Measurements from ENCODE around the gene INO80B.
"Not testable (repeated sequence)": the region's sequence is repeated elsewhere in the genome, so short reads cannot be mapped to it uniquely, and the experiment has no call there.

The INO80B gene

GRCh38 chr2:74482801-74483674 is 28.2 kb downstream of the INO80B start, which contains the start of the genes CCDC142 and TTC31:
CCDC142 (minus strand) TSS chr2:74482998; CDS start chr2:74482837, 161 bp downstream.
TTC31 (plus strand) TSS chr2:74483081; CDS start chr2:74483096, 15 bp downstream.
- peak; percentile 71 to 96 (median 91) for DNase-seq

DNA sequence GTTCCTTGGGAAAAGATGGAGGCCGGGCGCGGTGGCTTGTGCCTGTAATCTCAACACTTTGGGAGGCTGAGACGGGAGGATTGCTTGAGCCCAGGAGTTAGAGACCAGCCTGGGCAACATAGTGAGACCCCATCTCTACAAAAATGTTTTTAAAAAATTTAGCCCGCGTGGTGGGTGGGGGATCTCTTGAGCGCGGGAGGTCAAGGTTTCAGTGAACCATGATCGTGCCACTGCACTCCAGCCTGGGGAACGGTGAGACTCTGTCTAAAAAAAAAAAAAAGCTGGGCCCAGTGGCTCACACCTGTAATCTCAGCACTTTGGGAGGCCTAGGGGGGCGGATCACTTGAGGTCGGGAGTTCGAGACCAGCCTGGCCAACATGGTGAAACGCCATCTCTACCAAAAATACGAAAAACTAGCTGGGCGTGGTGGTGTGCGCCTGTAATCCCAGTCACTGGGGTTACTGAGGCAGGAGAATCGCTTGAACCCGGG is 28.8 kb downstream of the INO80B start:
- DNase-seq, result not testable (repeated sequence)

- no peak for DNase-seq
These were observed 31.3 kb downstream of the INO80B start for GRCh38 chr2:74486141-74486540.

DNA sequence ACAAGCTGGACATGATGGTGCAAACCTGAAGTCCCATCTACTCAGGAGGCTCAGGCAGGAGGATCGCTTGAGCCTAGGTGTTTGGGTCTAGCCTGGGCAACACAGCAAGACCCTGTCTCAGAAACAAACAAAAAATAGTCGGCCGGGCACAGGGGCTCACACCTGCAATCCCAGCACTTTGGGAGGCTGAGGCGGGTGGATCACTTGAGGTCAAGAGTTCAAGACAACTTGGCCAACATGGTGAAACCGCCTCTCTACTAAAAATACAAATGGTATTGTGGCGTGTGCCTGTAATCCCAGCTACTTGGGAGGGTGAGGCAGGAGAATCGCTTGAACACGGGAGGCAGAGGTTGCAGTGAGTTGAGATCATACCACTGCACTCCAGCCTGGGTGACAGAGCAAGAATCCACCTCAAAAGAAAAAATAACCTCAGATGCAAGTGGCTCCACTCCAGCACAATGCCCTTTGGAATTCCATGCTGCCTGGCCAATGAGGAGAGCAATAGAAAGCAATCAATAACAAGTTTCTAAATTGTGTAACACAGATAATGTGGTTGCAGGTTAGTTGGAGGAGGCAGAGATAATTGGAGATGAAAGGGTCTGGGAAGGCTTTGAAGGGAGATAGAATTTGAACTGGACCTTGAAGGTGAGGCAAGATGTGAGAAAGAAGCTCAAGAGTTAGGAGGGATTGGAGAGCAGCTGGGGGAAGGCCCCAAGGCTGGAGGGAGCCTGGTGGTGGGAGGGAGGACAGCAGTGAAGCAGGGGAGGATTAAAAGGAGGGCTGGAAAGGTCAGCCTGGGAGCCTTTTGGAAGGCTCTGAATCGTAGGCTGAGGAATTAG is 34.0 kb downstream of the INO80B start:
- no peak for DNase-seq

DNA sequence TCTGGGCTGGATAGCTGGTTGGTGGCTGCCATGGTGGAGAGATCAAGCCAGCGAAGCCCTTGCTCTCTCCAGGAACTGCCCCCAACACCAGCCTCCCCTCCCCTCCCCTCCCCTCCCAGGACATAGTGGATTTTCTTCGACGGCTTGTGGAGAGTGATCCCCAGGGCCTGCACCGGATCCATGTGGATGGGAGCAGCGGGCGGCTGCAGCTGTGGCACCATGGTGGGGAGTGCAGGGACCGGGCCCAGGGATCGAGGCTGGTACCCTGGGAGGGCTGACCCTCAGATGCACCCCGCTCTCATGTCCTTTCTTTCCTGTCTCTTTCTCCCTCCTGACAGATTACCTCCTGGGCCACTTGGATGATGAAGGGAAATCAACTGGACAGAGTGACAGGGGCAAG is 35.0 kb downstream of the INO80B start:
- DNase-seq, result no peak

DNA sequence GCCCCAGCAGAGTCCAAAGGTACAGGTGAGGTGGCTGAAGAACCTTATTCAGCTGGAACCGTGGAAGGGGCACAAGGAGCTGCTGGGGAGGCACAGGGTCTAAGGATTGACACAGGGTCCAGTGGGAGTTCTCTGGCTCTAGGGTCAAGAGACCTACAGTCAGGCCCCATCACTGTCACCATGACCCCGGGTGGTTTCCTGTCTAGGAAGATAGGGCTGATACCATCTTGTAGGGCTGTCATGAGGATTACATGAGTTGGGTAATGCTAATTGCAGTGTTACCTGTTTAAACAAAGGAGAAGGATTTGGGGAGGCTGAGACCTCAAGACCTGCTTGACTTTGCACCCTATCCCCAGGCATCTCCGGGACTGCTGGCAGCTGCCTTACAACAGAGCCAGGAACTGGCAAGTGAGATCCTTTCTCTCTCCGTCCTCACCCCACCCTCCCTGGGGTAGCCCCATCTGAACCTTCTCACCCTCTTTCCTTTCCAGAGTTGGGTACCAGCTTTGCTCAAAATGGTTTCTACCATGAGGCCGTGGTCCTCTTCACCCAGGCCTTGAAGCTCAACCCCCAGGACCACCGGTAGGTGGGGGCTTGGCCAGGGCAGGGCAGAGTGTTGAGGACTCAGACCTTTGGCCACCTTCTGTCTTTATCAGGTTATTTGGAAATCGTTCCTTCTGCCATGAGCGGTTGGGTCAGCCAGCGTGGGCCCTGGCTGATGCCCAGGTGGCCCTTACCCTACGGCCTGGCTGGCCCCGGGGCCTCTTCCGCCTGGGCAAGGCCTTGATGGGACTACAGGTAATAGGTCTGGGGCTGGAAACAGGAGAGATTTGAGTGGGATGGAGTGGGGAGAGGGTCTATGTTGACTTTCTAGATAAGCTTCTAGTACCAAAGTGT is 37.0 kb downstream of the INO80B start:
- DNase-seq, result no peak

- DNase-seq, result no peak
These were observed 38.7 kb downstream of the INO80B start for GRCh38 chr2:74493546-74493945.

- no peak for DNase-seq
These were observed 40.6 kb downstream of the INO80B start for GRCh38 chr2:74495440-74495839.

GRCh38 chr2:74496997-74497776 is 42.3 kb downstream of the INO80B start:
- DNase-seq, result no peak

DNA sequence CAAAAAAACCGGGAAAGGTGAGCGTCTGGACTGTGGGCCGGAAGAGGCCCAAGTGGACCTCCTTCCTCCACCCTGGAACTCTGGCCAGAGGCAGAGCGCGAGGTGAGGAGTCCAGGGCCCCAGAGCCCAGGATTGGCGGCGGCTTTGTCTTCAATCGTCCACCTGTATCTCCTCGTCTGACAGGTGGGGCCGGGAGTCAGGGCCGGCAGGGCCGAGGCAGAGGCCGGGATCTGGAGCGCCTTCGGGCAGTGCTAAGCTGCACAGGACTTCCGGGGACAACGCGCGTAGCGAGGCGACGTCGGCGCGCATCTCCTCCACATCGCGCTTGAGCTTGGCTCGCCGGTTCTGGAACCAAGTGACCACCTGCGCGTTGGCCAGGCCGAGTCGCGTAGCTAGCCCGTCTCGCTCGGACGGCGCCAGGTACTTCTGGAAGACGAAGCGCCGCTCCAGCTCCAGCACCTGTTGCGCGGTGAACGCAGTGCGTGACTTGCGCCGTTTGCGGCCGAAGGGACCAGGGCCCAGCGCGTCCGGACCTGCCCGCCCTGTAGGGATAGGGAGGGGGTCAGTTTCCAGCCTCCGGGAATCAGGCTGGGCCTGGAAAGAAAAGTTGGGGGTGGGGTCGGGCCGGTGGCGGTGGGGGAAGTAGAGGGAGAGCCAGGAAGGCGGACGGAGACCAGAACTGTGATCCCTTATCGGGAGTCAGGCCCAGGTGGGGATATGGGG is 43.1 kb downstream of the INO80B start:
- peak in 1 of 5 experiments; percentile 62 for DNase-seq

- DNase-seq, result peak in 1 of 5 experiments; percentile 46
These were observed 43.8 kb downstream of the INO80B start for GRCh38 chr2:74498500-74499266.

- DNase-seq, result peak in 1 of 5 experiments; percentile 51
These were observed 44.5 kb downstream of the INO80B start, which contains the start of gene LBX2 for GRCh38 chr2:74499267-74499939. LBX2 (minus strand) TSS chr2:74499603; CDS start chr2:74499537, 66 bp downstream.

DNA sequence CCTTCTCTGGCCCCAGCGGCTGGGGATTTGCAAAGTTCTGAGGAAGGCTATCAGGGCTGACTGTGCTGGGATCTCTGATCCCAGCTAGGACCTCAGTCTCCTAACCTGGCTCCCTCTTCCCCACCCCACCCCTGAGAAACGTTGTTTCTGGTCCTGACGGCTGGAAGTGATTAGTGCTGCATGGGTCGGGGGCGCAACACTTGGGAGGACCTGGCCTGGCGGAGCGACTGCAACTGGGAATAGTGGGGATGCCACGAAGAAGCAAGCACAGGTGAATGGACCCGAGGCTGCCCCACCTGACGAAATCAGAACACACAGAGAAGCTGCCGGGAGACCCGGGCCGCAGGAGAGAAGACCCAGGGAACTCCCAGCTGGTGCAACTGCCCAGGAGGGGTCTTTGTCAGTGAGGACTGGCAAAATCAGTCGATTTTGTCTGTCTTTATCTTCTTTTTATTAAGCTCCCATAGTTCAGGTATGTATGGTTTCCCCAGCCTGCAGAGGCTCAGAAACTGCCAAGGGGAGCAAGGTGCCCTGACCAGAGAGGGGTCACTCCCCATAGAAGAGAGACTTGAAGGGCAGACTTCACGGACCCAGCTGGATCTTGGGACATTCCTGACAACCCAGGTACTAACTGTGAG is 45.2 kb downstream of the INO80B start:
- DNase-seq, result no peak

DNA sequence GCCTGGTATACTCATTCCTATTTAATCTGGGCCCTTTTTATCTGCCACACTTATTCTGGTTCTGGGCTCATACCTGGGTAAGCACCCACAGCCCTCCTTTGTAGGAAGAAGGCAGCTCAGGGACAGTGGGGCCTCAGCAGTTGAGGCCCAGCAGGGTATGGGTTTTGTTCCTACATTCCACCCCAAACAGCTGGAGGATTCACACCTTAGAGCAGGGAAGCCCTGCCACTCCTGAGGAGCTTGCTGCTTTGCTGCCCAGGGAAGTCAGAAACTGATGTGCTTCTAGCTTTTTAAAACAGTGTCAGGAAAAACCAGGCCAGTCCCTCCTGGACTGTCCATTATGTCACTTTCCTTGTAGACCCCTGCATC is 45.7 kb downstream of the INO80B start:
- no peak for DNase-seq

DNA sequence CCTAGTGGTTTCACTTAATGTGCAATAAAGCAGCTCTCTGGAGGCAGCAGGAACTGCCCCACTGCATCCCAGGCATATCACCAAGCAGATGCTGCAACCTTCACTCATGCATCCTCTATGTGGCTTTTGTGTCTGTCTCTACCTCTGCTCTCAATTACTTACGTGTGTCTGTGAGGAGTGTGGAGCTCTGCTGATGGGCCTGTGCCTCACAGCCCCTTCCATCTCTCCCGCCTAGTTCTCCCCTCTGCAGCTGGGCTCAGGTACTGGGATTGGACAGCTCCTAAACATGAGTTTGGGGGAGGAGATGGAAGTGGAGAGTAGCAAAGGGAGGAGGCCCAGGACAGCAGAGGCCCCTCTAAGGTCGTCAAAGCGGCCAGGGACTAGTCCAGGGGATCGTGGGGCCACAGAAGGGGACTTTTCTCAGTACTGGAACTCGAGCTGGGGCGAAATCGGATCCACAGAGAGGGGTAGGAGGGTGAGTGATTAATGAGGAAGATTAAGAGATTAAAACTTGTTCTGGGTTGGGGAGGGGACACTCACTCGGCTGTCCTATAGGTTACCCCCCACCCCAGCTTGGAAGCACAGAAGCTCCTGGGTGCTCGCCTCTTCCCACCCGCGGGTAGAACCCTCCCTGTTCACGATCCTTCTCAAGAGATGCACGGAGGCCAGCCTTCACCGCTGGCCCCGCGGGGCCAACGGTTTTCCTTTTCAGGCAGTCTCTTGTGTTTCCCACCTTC is 46.6 kb downstream of the INO80B start:
- no peak for DNase-seq

DNA sequence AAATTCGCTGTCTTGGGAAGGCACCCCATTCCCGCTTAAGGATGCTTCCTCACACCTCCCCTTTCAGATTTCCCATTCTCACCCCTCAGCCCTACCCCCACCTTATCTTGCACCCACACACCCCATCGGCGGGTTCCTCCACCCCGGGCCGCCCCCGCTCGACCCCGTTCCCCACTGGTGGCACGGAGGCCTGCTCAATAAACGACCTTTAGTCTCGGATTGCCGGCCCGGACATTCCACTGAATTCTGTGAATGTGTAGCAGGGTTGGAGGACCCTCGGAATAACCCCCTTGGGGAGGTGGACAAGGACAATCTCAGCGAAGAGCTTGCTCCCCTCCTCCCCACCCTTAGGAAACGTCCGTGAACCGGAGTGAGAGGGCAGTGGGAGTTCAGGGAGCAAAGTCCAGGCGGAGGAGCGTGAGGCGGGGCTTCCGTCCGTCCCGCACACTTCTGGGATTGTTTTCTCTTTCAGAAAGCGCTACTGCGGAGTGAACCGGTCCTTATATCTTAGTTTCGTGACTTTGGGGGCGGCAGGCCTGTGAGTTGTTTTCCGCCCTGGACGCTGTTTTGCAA is 47.3 kb downstream of the INO80B start:
- DNase-seq, result no peak

DNA sequence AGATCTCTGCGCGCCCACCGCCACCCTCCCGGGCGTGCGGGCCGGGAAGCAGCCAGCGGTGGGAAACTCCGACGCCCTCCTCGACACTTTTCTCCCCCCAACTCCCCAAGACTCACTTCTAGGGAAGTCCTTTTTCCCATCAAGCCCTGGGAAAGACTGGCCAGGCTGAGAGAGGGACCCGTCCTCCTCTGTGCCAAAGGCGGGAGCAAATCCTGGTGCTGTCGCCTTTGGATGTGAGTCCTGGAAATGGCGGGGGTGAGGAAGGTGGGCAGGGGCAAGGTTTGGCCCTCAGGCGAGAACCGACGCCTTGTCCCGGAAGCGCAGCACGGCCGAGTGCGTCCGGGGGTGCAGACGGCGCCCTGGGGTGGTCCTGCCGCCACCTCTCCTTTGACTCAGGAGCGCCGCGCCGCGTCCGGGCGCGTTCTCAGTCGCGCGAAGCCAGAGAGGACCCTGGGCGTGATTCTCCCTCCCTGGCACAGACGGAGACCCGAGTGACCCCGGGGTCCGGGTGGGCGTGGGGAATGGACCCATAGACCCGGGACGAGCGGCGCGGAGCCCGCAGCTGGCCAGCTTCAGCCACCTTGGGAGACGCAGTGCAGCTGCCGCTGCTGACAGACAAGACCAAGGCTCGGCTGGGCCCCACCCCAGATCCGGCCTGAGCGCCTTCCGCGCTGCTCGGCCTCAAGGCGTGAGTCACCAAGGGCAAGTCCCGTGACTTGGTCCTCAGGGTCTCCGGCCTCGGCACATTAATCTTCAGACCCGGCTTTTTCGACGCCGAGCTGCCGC is 48.0 kb downstream of the INO80B start:
- DNase-seq, result peak in 1 of 5 experiments; percentile 54

All from T-helper 2 cell (primary cell).